MCF 10A (cell line): Measurements from ENCODE around the gene LRP1B. TPM values are rescaled to one million over a fixed set of nuclear protein-coding genes. Genes with fewer than 3 reads are reported as not detected.

ENCODE experiments used
- BruUV-seq: library from RNA; stranded (reverse); fragments of 400-500 nt; replicated peaks from 2 replicates; lab custom pipeline; 2021; lab: Mats Ljungman, UMichigan
- CTCF ChIA-PET: fragments of 300-600 bp; sonication (Branson Sonifier 250); formaldehyde crosslinking; extraction: SDS; loops from one replicate; lab custom pipeline; 2021; ENCODE audit warnings: antibody characterized with exemption, inconsistent platforms; lab: Yijun Ruan, JAX
- POLR2A ChIA-PET: fragments of 300-600, 350-650 bp; sonication (Branson Sonifier 250); formaldehyde crosslinking; extraction: SDS; loops from one replicate; lab custom pipeline; 2020; ENCODE audit warnings: antibody characterized with exemption, inconsistent platforms; lab: Yijun Ruan, JAX
- DNase-seq: peaks from one replicate; pipeline ENCODE4 v3.0.0-alpha.2; 2018; ENCODE audit not compliant: unreplicated experiment
- H3K27ac Mint-ChIP-seq: one replicate; pipeline ENCODE4 v1.8.0; 2022; ENCODE audit warnings: mild to moderate bottlenecking, low read depth, mixed read lengths; ENCODE audit not compliant: unreplicated experiment
- H3K27me3 Mint-ChIP-seq: one replicate; pipeline ENCODE4 v1.8.0; 2022; ENCODE audit warnings: mixed read lengths; ENCODE audit not compliant: insufficient read depth, unreplicated experiment
- H3K36me3 Mint-ChIP-seq: one replicate; pipeline ENCODE4 v1.8.0; 2022; ENCODE audit warnings: mild to moderate bottlenecking, moderate library complexity, mixed read lengths; ENCODE audit not compliant: insufficient read depth, unreplicated experiment
- H3K4me1 Mint-ChIP-seq: one replicate; pipeline ENCODE4 v1.8.0; 2022; ENCODE audit warnings: mixed read lengths; ENCODE audit not compliant: insufficient read depth, unreplicated experiment
- H3K4me3 Mint-ChIP-seq: one replicate; pipeline ENCODE4 v1.8.0; 2022; ENCODE audit warnings: mild to moderate bottlenecking, moderate library complexity, mixed read lengths; ENCODE audit not compliant: unreplicated experiment
- H3K9me3 Mint-ChIP-seq: one replicate; pipeline ENCODE4 v1.8.0; 2022; ENCODE audit warnings: mixed read lengths; ENCODE audit not compliant: unreplicated experiment
- CTCF ChIP-seq: fragments of 200-600 bp; IDR thresholded peaks from one replicate; pipeline ENCODE4 v1.8.0; 2022; ENCODE audit warnings: antibody characterized with exemption, mild to moderate bottlenecking; ENCODE audit not compliant: unreplicated experiment
- intact Hi-C: fragments of 100-400 bp; cut with micrococcal nuclease; formaldehyde crosslinking; loops from 2 replicates; pipeline ENCODE4 v1.14.1; 2022
- total RNA-seq: library from RNA; stranded (reverse); gene quantifications from 2 replicates; pipeline ENCODE4 v1.2.3, GENCODE V29; 2022

The LRP1B gene
- total RNA-seq, 1 experiment from 2014 or later: not detected

DNA sequence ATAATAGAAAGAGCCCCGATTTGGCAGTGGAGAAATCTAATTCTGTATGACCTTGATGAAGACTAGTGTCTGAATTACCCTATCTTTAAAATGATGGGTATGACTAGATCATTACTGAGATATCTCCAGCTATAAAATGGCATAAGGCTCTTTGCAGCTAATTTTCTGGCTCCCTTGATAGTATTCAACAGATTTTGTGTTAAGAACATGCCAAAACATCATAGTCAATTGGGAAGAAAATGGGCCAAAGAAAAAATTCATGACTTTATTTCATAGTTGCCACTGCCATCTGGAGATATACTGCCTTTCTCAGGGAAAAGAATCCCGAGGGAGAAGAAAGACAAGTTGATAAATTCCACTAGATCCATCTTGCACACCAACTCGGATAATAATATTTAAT is 1618.7 kb downstream of the LRP1B start:
- Mint-ChIP-seq H3K36me3 (no peaks in the 10 kb centered on the region), H3K27me3 (peaks cover 71% of the 10 kb centered on the region), H3K4me3 (no peak overlapping the region), H3K27ac (no peak overlapping the region), H3K4me1 (no peaks in the 10 kb centered on the region), H3K9me3 (no peaks in the 10 kb centered on the region)
- ChIA-PET POLR2A (no interaction called here), CTCF (no interaction called here)
- no peak for DNase-seq
- intact Hi-C loops: no loop called here
- no TSS peak for BruUV-seq
- TF ChIP-seq CTCF: no peak

- no peak for TF ChIP-seq CTCF
- Mint-ChIP-seq H3K4me3 (no peak overlapping the region), H3K9me3 (no peaks in the 10 kb centered on the region), H3K27ac (no peak overlapping the region), H3K4me1 (no peaks in the 10 kb centered on the region), H3K27me3 (peaks cover 59% of the 10 kb centered on the region), H3K36me3 (no peaks in the 10 kb centered on the region)
- POLR2A ChIA-PET: no interaction called here
- CTCF ChIA-PET: no interaction called here
- no TSS peak for BruUV-seq
- DNase-seq: no peak
- intact Hi-C loops: no loop called here
Measured at GRCh38 chr2:140509765-140510164, 1621.1 kb downstream of the LRP1B start.

GRCh38 chr2:140508756-140509155 is 1622.1 kb downstream of the LRP1B start:
- ChIA-PET CTCF (no interaction called here), POLR2A (no interaction called here)
- Mint-ChIP-seq H3K4me3 (no peak overlapping the region), H3K36me3 (no peaks in the 10 kb centered on the region), H3K27ac (no peak overlapping the region), H3K9me3 (no peaks in the 10 kb centered on the region), H3K27me3 (peaks cover 58% of the 10 kb centered on the region), H3K4me1 (no peaks in the 10 kb centered on the region)
- TF ChIP-seq CTCF: no peak
- intact Hi-C loops: no loop called here
- DNase-seq: no peak
- BruUV-seq: no TSS peak

- intact Hi-C loops: no loop called here
- ChIA-PET POLR2A (no interaction called here), CTCF (no interaction called here)
- DNase-seq: peak; percentile 12
- H3K4me1 Mint-ChIP-seq: no peaks in the 10 kb centered on the region
- H3K27ac Mint-ChIP-seq: no peak overlapping the region
- no peak for TF ChIP-seq CTCF
- H3K4me3 Mint-ChIP-seq: no peak overlapping the region
- no TSS peak for BruUV-seq
- H3K36me3 Mint-ChIP-seq: no peaks in the 10 kb centered on the region
- H3K9me3 Mint-ChIP-seq: no peaks in the 10 kb centered on the region
- H3K27me3 Mint-ChIP-seq: peaks cover 45% of the 10 kb centered on the region
Measured at GRCh38 chr2:140506606-140507005, 1624.2 kb downstream of the LRP1B start.
